ENCODE data around the gene RAPGEF2. TPM values are rescaled to one million over a fixed set of nuclear protein-coding genes. Genes with fewer than 3 reads are reported as not detected.
A peak's percentile ranks its signal among the peaks of the same experiment; 100 is the strongest.

Gene RAPGEF2
- total and polyA plus RNA-seq, 9 of the 15 experiments (the other 6 are each of a cell fraction or from before 2014, with no cell fraction given), result 3.1 to 32.6 (median 23.1) TPM

- TF ChIP-seq, protein P1, sequence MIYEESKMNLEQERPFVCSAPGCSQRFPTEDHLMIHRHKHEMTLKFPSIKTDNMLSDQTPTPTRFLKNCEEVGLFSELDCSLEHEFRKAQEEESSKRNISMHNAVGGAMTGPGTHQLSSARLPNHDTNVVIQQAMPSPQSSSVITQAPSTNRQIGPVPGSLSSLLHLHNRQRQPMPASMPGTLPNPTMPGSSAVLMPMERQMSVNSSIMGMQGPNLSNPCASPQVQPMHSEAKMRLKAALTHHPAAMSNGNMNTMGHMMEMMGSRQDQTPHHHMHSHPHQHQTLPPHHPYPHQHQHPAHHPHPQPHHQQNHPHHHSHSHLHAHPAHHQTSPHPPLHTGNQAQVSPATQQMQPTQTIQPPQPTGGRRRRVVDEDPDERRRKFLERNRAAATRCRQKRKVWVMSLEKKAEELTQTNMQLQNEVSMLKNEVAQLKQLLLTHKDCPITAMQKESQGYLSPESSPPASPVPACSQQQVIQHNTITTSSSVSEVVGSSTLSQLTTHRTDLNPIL (CRISPR knock-in tag; IDR thresholded peaks at IDR 0.05), result no peak
- TF ChIP-seq HDAC2 (IDR thresholded peaks at IDR 0.05), result peak; percentile 49; the same call in 1 of the 2 replicates
- 0 out of 2 replicates have a peak, but pooled peaks have one; percentile 27 for TF ChIP-seq CEBPB (tag; IDR thresholded peaks at IDR 0.05)
- no peak for TF ChIP-seq ZNF212 (CRISPR knock-in tag; IDR thresholded peaks at IDR 0.05)
- TF ChIP-seq, protein P2, sequence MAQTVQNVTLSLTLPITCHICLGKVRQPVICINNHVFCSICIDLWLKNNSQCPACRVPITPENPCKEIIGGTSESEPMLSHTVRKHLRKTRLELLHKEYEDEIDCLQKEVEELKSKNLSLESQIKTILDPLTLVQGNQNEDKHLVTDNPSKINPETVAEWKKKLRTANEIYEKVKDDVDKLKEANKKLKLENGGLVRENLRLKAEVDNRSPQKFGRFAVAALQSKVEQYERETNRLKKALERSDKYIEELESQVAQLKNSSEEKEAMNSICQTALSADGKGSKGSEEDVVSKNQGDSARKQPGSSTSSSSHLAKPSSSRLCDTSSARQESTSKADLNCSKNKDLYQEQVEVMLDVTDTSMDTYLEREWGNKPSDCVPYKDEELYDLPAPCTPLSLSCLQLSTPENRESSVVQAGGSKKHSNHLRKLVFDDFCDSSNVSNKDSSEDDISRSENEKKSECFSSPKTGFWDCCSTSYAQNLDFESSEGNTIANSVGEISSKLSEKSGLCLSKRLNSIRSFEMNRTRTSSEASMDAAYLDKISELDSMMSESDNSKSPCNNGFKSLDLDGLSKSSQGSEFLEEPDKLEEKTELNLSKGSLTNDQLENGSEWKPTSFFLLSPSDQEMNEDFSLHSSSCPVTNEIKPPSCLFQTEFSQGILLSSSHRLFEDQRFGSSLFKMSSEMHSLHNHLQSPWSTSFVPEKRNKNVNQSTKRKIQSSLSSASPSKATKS (CRISPR knock-in tag; IDR thresholded peaks at IDR 0.05), result no peak
- peak; percentile 47; the same call in 1 of the 2 replicates for TF ChIP-seq ARID1B (IDR thresholded peaks at IDR 0.05)
- TF ChIP-seq ZBTB5 (IDR thresholded peaks at IDR 0.05), result no peak
- peak; percentile 68 for TF ChIP-seq ADNP (tag; IDR thresholded peaks at IDR 0.05)
- TF ChIP-seq SMARCA4 (IDR thresholded peaks at IDR 0.05), result peak; percentile 57
- no peak for TF ChIP-seq GABPB2 (CRISPR knock-in tag; conservative IDR thresholded peaks at IDR 0.05)
- TF ChIP-seq MIER1 (IDR thresholded peaks at IDR 0.05; ENCODE audit: low read depth), result no peak
- peak; percentile 78 for TF ChIP-seq NFE2 (IDR thresholded peaks at IDR 0.05; ENCODE audit: low read depth)
- TF ChIP-seq HDAC8 (tag; IDR thresholded peaks at IDR 0.05), result no peak
- peak; percentile 87 for TF ChIP-seq C11orf30 (IDR thresholded peaks at IDR 0.05; ENCODE audit: low read depth)
- no peak for TF ChIP-seq TAL1 (IDR thresholded peaks at IDR 0.05)
- TF ChIP-seq ARID3B (CRISPR knock-in tag; IDR thresholded peaks at IDR 0.05; ENCODE audit: borderline replicate concordance), result no peak
- TF ChIP-seq, protein P3, sequence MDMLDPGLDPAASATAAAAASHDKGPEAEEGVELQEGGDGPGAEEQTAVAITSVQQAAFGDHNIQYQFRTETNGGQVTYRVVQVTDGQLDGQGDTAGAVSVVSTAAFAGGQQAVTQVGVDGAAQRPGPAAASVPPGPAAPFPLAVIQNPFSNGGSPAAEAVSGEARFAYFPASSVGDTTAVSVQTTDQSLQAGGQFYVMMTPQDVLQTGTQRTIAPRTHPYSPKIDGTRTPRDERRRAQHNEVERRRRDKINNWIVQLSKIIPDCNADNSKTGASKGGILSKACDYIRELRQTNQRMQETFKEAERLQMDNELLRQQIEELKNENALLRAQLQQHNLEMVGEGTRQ (CRISPR knock-in tag; IDR thresholded peaks at IDR 0.05), result peak; percentile 30; the same call in 1 of the 2 replicates
- TF ChIP-seq MAFK (IDR thresholded peaks at IDR 0.05; ENCODE audit: low read length), result peak; percentile 65; the same call in 1 of the 2 replicates
- TF ChIP-seq MYBL2 (IDR thresholded peaks at IDR 0.05; ENCODE audit: low read depth), result peak; percentile 50; the same call in 1 of the 2 replicates
- no peak for TF ChIP-seq MYBL2 (CRISPR knock-in tag; IDR thresholded peaks at IDR 0.05; ENCODE audit: borderline replicate concordance)
- no peak for TF ChIP-seq NELFE (IDR thresholded peaks at IDR 0.05; ENCODE audit: insufficient read depth, insufficient read length)
These were observed 25.1 kb downstream of the RAPGEF2 start (continued) for GRCh38 chr4:159127745-159128518.
